Activated CD8-positive, alpha-beta memory T cell treated with anti-CD3 and anti-CD28 coated beads for 1 hour (primary cell): ENCODE data around the gene KIAA1586.
"Not testable (repeated sequence)": the region's sequence is repeated elsewhere in the genome, so short reads cannot be mapped to it uniquely, and the experiment has no call there.

Experiments used
- DNase-seq, 2 donors: peaks; one replicate each; pipeline ENCODE4 v3.0.0-alpha.2; 2020; ENCODE audit warnings: low read depth in 1 of 2; ENCODE audit errors: extremely low read depth in 1 of 2

Gene KIAA1586, protein sequence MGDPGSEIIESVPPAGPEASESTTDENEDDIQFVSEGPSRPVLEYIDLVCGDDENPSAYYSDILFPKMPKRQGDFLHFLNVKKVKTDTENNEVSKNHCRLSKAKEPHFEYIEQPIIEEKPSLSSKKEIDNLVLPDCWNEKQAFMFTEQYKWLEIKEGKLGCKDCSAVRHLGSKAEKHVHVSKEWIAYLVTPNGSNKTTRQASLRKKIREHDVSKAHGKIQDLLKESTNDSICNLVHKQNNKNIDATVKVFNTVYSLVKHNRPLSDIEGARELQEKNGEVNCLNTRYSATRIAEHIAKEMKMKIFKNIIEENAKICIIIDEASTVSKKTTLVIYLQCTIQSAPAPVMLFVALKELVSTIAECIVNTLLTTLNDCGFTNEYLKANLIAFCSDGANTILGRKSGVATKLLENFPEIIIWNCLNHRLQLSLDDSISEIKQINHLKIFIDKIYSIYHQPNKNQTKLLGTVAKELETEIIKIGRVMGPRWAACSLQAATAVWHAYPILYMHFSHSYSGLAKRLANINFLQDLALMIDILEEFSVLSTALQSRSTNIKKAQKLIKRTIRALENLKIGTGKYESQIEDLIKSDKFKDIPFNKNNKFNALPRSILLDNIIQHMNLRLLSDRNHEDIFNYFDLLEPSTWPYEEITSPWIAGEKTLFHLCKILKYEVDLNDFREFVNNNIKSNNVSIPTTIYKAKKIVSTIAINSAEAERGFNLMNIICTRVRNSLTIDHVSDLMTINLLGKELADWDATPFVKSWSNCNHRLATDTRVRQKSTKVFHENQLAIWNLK

GRCh38 chr6:57046332-57047256 lies at the start of gene KIAA1586:
TSS of gene KIAA1586 (plus strand) at chr6:57046693. CDS start at chr6:57046756, 63 bp downstream.
- DNase-seq, result peak; percentile 51 to 53

GRCh38 chr6:56999049-56999448 lies 47.4 kb upstream of the KIAA1586 start:
- DNase-seq, result no peak

DNA sequence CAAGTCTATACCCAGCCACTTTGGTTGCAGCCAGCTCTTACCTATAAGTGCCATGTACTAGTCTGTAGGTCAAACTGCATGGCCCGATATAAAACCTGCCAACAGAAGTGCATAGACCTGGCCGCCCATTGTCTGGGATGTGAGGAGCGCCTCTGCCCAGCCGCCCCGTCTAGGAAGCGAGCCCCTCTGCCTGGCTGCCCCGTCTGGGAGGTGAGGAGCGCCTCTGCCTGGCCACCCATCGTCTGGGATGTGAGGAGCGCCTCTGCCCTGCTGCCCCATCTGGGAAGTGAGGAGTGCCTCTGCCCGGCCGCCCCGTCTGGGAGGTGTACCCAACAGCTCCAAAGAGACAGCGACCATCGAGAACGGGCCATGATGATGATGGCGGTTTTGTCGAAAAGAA lies 46.7 kb upstream of the KIAA1586 start:
- DNase-seq, result not testable (repeated sequence)

DNA sequence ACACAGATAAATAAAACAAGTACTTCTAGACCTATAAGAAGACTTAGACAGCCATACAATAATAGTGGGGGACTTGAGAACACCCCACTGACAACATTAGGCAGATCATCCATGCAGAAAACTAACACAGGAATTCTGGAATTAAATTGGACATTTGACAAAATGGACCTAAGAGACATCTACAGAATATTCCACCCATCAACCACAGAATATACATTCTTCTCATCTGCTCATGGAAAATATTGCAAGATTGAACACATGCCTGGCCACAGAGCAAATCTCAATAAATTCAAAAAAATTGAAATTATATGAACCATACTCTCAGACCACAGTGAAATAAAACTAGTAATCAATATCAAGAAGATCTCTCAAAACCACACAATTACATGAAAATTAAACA lies 44.3 kb upstream of the KIAA1586 start:
- no peak for DNase-seq

DNA sequence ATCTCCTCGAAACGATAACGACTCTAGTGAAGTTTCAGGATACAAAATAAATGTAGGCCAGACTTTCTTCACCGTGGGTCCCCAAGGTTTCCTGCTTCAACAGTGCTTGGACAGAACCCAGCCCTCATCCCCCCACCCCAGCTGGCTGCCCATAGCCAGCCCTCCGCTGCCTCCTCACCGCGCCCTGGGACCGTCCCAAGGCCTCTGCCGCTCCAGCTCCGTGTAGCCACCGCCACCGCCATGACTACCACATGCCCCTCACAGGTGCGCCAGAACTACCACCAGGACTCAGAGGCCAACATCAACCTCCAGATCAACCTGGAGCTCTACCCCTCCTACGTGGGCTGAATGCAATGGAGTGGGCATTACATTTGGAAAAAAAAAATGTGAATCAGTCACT lies 42.2 kb upstream of the KIAA1586 start:
- no peak for DNase-seq

DNA sequence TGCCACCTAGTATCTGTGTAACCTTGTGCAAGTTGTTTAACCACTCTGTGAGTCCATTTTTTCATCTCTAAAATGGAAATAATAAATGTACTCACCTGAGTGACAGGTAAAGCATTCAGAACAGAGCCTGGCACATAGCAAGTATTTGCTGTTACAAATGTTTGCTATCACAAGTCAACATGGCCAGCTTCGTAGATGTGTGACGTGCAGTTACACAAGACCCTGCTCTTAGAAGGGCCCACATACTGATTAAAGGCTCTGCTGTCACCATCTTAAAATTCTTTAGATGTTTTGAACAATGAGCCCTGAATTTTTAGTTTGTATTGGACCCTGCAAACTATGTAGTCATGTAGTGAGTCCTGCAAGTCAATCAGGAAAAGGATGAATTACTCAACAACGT lies 40.4 kb upstream of the KIAA1586 start:
- DNase-seq, result no peak

- not testable (repeated sequence) for DNase-seq
Measured at GRCh38 chr6:57008069-57008468, 38.4 kb upstream of the KIAA1586 start.

DNA sequence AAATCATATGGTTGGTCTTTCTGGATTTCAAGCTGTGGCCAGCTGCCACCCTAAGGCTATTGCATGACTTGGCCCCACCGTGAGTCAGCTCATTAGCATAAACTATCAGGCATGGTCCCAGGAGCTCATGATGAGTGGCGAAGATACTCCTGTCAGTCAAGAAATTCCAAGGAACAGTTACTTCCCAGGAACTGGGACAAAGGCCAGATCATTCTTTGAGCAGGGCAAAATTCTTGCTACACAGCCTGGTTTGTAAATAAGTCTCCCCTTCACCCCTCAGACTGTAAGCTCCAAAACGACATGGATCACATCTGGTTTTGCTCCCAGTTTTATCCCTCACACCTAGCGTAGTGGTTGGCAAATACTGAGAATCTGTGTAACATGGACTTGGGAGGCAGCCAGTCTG lies 33.0 kb upstream of the KIAA1586 start:
- no peak for DNase-seq

DNA sequence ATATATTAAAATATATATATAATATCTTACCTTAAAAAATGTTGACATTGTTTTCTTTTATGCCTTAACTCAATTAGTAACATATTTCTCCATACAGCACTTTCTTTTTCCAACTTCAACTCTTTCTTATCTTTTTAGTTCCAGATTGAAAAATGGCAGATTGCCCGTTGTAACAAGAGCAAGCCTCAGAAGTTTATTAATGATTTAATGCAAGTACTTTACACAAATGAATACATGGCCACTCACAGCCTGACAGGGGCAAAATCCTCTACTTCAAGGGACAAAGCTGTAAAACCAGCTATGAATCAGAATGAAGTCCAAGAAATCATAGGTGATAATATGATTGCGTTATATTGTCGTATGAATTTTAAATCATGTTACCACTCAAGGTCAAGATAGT lies 29.4 kb upstream of the KIAA1586 start:
- DNase-seq, result no peak

- DNase-seq, result no peak
Measured at GRCh38 chr6:57017841-57018240, 28.7 kb upstream of the KIAA1586 start.

- no peak for DNase-seq
Measured at GRCh38 chr6:57019434-57019833, 27.1 kb upstream of the KIAA1586 start.

DNA sequence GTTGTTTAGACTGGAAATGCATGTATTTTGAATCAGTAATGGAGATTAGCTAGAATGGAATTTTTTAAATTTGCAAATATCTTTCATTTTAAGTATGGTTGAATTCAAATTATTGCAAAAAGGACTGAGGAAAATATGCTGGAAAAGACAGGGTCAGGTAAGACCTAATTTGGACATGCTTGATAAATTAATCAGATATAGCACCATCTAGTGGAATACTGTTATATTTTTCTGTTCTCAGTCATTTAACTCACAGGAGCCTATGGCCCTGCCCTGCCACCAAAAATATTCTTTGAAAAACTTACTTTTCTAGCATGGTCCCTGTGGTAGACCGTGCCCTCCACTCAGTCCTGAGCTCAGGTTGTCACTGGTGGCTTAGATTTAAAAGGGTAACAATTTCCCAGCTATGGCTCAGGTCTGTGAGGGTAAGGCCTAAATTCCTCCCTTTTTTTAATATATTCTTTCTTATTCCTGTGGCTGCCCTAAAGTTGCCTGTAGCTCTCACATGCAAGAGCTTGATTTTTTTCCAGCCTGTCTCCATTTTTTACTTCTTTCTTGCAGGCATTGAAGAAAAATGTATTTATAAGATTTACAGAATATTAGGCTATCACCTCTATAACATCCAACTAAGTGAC lies 25.3 kb upstream of the KIAA1586 start:
- DNase-seq, result no peak

DNA sequence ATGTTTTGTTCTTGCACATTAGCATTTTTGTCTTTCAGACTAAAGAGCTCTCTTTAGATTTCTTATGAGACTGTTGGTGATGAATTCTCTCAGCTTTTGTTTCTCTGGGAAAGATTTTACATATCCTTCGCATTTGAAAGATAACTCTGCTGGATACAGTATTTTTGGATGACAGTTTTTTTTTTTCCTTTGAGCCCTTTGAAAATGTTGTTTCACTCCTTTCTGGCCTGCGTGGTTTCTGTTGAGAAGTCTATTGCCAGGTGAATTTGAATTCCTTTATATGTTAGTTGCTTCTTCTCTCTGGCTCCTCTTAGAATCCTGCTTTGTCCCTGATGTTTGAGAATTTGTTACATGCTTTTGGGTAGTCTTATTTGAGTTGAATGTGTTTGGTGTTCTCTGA lies 22.2 kb upstream of the KIAA1586 start:
- DNase-seq, result no peak

DNA sequence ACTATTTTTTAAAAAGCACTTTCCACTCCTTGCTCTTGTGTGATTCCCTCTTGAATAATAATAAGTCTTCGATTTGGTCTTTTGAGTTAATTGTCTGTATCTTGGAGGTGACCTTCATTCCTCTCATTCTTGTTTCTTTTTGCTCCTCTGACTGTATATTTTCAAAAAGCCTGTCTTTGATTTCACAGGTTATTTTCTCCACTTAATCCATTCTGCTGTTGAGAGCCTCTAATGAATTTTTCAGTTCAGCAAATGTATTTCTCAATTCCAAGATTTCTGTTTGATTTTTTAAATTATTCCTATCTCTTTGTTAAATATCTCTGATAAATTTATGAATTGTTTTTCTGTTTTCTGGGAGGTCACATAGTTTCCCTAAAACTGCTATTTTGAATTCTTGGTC lies 21.7 kb upstream of the KIAA1586 start:
- no peak for DNase-seq

DNA sequence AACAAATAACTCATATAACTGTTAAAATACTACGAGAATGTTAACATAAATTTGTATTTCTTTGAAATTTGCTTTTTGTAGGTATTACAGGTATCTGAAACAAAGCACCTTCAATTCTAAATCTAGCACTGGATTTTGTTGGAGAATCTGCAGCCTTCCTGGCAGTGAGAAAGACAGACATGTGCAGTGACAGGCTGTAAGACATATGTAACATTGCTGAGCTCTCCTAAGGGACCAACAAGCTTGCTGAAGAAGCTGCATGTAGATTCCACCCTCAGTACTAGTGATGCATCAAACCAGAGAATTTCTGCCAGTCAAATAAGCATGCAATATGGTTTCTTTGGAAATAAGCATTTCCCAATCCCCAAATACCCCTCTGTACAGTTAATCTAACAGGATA lies 20.5 kb upstream of the KIAA1586 start:
- no peak for DNase-seq

- no peak for DNase-seq
Measured at GRCh38 chr6:57027301-57027700, 19.2 kb upstream of the KIAA1586 start.

- DNase-seq, result no peak
Measured at GRCh38 chr6:57029213-57029612, 17.3 kb upstream of the KIAA1586 start.

- DNase-seq, result no peak
Measured at GRCh38 chr6:57033228-57033627, 13.3 kb upstream of the KIAA1586 start.

DNA sequence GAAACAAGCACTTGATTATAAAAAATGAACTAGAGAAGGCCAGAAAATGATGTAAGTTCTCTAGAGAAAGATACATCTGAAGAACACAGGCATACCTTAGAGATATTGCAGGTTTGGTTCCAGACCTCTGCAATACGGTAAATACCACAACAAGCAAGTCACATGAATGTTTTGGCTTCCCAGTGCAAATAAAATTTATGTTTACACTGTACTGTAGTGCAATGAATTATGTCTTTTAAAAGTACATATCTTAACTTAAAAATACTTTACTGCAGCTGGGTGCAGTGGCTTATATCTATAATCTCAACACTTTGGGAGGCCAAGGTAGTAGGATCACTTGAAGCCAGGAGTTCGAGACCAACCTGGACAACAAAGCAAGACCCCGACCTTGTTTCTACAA lies 10.9 kb upstream of the KIAA1586 start:
- no peak for DNase-seq

- no peak for DNase-seq
Measured at GRCh38 chr6:57038906-57039305, 7.6 kb upstream of the KIAA1586 start.

DNA sequence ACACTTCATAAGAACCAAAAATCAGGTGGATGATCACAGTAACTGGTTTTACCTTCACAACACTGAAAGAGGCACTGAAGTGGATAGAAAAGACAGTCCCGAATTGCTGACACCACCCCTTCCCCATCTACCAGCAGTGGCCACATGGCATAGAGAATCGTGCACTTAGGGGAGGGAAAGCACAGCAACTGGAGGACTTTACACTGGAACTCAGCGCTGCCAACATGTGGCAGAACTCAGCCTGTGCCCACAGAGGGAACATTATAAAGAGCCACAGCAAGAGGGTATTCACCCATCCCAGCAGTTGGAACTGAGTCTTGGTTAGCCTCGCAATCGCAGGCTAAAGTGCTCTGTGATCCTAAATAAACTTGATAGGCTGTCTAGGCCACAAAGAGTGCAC lies 6.5 kb upstream of the KIAA1586 start:
- DNase-seq, result no peak
